Measurements from ENCODE around the gene YPEL5.

Gene YPEL5

GRCh38 chr2:30181176-30181575 is 34.4 kb downstream of the YPEL5 start:
- no peak for DNase-seq (ENCODE audit: low read depth)
- H3K4me3 ChIP-seq (ENCODE audit: low read depth, low read length) = no peak overlapping the region
- no peak for TF ChIP-seq CTCF (conservative IDR thresholded peaks at IDR 0.05; ENCODE audit: low read depth, low read length)

DNA sequence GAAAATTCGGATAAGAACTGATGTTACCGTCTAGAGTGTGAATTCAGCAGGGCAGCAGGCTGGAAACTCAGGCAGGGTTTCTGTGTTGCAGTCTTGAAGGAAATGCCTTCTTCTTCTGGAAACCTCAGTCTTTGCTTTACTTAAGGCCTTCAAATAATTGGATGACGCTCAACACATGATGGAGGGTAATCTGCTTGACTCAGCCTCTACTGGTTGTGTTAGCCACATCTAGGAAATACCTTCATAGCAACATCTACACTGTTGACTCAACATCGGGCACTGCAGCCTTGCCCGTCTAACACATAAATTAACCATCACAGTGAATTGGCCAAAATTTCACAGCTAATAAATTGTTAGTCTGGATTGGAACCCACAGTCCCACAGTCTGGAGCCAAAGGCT is 37.2 kb downstream of the YPEL5 start:
- no peak for DNase-seq (ENCODE audit: low read depth)
- H3K4me3 ChIP-seq (ENCODE audit: low read depth, low read length) = no peak overlapping the region
- TF ChIP-seq CTCF (conservative IDR thresholded peaks at IDR 0.05; ENCODE audit: low read depth, low read length) = no peak

GRCh38 chr2:30185178-30185577 is 38.4 kb downstream of the YPEL5 start:
- DNase-seq (ENCODE audit: low read depth) = peak; percentile 83
- no peak overlapping the region for H3K4me3 ChIP-seq (ENCODE audit: low read depth, low read length)
- TF ChIP-seq CTCF (conservative IDR thresholded peaks at IDR 0.05; ENCODE audit: low read depth, low read length) = no peak

DNA sequence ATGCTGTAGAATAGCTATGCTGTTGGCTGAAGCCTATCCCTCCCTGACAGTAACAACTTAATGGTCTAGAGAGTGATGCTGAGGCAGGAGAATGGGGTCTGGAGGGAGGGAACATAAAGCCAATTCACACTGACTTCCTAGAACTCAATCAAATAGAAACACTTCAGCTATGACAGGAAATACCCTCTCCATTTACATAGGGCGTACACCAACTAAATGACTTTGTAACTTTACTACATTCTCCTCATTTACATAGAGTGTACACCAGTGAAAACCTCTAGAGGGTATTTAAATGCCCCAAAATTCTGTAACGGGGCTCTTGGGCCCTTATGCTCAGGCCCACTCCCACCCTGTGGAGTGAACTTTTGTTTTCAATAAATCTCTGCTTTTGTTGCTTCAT is 41.5 kb downstream of the YPEL5 start:
- TF ChIP-seq CTCF (conservative IDR thresholded peaks at IDR 0.05; ENCODE audit: low read depth, low read length) = no peak
- no peak overlapping the region for H3K4me3 ChIP-seq (ENCODE audit: low read depth, low read length)
- DNase-seq (ENCODE audit: low read depth) = no peak

DNA sequence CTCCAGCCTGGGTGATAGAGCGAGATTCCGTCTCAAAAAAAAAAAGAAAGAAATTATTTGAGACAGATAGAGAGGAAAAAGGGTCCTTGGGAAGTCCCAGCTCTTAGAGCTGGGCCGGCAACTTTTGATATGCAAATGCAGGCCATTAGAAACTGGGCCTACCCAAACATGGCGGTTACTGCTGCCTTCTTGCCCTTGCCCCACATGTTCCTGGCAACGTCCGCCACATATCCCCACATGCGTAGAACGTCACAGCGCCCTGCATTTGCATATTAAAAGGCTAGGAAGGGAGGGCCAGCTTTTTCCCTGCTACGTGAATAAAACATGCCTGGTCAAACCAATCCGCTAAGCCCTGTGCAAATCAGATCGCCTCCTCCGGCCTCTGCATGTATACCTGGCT is 43.8 kb downstream of the YPEL5 start:
- TF ChIP-seq CTCF (conservative IDR thresholded peaks at IDR 0.05; ENCODE audit: low read depth, low read length) = no peak
- no peak for DNase-seq (ENCODE audit: low read depth)
- H3K4me3 ChIP-seq (ENCODE audit: low read depth, low read length) = no peak overlapping the region

DNA sequence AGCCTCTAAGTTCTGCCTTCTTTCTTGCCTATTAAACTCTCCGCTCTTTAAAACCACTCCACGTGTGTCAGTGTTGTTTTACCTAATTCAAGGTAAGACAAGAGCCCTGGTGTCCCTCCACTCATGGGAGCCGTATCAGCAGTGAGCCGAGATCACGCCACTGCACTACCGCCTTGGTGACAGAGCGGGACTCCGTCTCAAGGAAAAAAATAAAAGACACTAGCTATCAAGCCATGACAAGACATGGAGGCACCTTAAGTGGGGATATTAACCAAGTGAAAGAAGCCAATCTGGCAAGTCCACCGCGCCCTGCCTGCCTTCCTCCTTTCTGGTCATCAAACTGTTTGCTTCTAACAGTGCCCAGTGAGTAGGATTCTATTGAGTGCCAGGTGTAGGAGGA is 44.3 kb downstream of the YPEL5 start:
- TF ChIP-seq CTCF (conservative IDR thresholded peaks at IDR 0.05; ENCODE audit: low read depth, low read length) = no peak
- H3K4me3 ChIP-seq (ENCODE audit: low read depth, low read length) = no peak overlapping the region
- no peak for DNase-seq (ENCODE audit: low read depth)

- TF ChIP-seq CTCF (conservative IDR thresholded peaks at IDR 0.05; ENCODE audit: low read depth, low read length) = no peak
- no peak for DNase-seq (ENCODE audit: low read depth)
These were observed 45.0 kb downstream of the YPEL5 start for GRCh38 chr2:30191819-30192271.

More at GRCh38 chr2:30191819-30192271, 45.0 kb downstream of the YPEL5 start:
- no peak overlapping the region for H3K4me3 ChIP-seq (ENCODE audit: low read depth, low read length)
